ENCODE measurements around the gene GABARAP.

GABARAP gene

DNA sequence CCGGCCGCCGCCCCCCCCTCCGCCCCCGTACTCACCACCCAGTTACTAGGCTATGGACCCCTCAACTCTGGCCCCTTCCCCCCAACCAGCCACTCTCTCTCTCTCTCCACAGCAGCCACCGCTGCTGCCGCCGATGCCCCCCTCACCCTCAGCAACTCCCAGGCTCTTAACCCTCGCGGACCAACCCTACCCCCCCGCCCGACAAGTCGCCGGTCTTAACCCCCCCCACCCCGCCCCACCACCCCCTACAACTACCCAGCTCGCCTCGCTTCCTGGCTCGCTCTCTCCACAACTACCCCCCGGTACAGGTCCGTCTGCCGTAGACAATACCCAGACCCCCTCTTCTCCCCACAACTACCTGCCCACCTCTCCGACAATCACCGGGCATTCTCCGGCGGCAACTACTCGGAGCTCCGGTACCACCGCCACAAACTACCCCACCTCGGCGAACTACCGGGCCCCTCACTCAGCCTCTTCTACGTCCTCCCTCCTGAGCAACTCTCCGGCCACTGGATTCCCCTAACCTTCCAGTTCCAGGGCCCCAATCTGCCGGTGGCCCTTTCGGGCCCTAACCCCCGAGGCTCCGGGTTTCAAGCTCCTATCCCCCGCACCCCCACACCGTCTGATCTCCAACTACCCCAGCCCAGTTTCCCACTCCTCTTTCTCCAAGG, 3.7 kb downstream of the GABARAP start:
- Histone ChIP-seq H3K9ac (ENCODE audit: low read depth, low read length) (peak overlapping the region; percentile 98), H3K9me3 (ENCODE audit: control insufficient read depth, insufficient read depth, low read length) (no peaks in the 10 kb centered on the region), H3K4me1 (ENCODE audit: insufficient read depth, low read length) (peaks cover 18% of the 10 kb centered on the region), H3K36me3 (ENCODE audit: insufficient read depth, low read length) (peaks cover 10% of the 10 kb centered on the region)

DNA sequence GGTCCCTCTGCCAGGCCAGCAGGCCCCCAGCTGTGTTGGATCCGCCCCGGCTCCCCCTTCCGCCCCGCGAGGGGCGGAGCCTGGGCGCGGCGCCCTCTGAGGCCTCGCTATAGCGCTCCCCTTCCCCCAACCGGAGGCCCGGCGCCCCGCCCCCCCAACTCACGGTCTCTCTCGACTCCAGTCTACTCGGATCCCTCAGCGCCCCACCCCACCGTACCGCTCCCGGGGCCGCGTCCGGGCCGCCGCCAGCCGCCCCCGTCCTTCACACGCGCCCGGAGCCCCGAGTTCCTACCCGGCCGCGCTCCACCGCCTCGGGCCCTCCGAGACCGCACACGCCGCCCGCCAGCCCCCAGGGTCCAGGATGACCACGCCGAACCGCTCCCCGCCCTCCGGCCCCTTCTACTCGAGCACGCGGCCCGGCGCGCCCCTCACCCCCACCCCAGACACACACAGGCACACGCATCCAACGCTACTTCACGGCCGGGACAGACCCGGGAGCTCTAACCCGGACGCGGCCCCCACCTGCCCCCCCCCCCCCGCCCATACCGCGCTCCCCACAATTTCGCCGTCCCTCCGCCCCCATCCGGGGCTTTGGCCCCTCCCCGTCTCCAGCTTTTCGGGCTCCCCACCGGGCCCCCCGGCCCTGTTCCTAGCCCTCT, 4.4 kb downstream of the GABARAP start:
- Histone ChIP-seq H3K9me3 (ENCODE audit: control insufficient read depth, insufficient read depth, low read length) (no peaks in the 10 kb centered on the region), H3K36me3 (ENCODE audit: insufficient read depth, low read length) (peaks cover 10% of the 10 kb centered on the region), H3K4me1 (ENCODE audit: insufficient read depth, low read length) (peaks cover 18% of the 10 kb centered on the region), H3K9ac (ENCODE audit: low read depth, low read length) (peak overlapping the region; percentile 58)

DNA sequence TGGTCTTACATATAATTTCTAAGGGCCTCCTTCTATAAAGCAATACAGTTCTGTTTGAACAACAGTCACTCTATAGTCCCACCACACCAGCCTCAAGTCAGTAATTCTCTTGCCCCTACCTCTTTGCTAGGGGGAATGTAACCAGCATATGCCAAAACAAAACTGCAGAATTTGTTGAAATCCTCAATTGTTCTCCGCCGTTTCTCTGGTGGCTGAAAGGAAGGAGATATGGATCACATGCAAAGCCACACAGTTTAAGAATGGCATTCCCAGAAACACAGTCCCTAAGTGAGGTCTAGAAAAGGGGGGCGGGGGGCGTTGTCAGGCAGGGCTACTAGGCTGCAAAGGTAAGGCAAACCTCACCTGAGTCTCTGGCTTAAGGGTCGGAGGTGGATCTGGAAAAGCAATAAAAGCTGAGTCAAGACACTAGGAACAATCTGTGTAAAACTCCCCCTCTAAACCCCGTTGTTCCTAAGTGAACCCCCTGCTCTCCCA, 4.9 kb downstream of the GABARAP start:
- H3K9me3 ChIP-seq (ENCODE audit: control insufficient read depth, insufficient read depth, low read length): no peaks in the 10 kb centered on the region
- H3K4me1 ChIP-seq (ENCODE audit: insufficient read depth, low read length): peaks cover 18% of the 10 kb centered on the region
- peak overlapping the region; percentile 58; the same call in 1 of the 2 replicates for H3K9ac ChIP-seq (ENCODE audit: low read depth, low read length)
- H3K36me3 ChIP-seq (ENCODE audit: insufficient read depth, low read length): peaks cover 10% of the 10 kb centered on the region

DNA sequence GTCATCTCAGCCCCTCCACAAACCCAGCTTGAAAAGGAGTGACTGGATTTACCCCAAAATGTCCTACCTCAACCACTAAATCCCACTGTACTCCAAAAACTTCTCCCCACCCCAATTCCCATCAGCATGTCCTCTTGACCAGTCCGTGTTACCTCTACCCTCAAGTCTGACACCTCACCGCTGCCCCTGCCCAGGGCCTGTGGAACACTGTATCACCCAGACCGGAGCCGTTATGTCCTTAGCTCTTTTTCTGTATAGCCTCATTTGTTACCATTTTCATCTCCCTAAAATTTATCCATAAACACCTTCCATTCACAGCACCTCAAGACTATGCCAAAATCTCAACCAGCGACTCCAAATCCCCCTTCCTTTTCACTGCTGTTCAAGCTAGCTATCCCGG, 5.4 kb downstream of the GABARAP start:
- Histone ChIP-seq H3K9ac (ENCODE audit: low read depth, low read length) (no peak overlapping the region), H3K36me3 (ENCODE audit: insufficient read depth, low read length) (peaks cover 10% of the 10 kb centered on the region)

DNA sequence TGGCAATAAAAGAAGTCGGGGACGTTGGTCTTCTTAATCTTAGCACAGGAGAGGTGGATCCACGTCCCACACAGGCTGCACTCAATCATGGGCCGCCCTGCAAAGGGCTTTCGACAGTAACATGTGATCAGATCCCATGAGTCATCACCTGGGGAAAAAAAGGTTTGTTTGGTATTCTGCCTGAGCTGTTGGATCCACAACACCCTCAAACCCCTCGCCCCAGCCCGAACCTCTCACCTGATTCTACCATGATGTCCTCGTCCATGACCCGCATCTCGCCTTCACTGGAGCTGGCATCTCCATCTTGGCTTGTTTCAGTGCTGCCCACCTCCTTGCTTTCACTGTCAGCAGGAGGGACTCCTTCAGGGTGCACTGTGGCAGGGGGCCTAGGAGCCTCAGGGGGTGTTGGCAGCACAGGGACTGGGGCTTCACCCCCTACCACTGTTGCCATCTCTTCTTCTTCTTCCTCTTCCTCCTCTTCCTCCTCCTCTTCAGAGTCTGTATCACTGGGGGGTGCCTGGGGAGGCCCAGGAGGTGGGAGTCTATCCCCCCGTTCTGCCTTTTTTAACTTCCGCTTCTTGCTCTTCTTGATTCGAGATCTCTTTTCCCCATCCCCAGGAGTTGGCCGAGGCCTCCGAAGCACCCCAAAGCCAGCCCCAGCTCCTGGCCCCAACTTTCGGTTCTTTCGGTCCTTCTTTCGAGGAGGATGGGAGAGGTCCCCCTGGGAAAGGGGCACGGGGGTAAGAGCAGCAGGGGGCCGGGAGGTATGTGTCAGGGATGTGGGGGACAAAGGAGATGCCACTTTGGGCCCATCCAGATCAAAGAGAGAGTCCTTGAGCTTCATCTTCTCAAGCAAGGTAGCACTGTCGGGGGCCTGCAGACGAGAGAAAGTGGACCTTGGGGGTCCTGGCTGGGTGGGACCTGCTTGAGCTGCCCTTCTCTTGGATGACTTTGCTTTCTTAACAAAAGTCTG, 6.3 kb downstream of the GABARAP start:
- peaks cover 17% of the 10 kb centered on the region for H3K4me1 ChIP-seq (ENCODE audit: insufficient read depth, low read length)

More for the DNA sequence above, 5.4 kb downstream of the GABARAP start:
- H3K9me3 ChIP-seq (ENCODE audit: control insufficient read depth, insufficient read depth, low read length): no peaks in the 10 kb centered on the region
- peaks cover 23% of the 10 kb centered on the region for H3K4me1 ChIP-seq (ENCODE audit: insufficient read depth, low read length)

DNA sequence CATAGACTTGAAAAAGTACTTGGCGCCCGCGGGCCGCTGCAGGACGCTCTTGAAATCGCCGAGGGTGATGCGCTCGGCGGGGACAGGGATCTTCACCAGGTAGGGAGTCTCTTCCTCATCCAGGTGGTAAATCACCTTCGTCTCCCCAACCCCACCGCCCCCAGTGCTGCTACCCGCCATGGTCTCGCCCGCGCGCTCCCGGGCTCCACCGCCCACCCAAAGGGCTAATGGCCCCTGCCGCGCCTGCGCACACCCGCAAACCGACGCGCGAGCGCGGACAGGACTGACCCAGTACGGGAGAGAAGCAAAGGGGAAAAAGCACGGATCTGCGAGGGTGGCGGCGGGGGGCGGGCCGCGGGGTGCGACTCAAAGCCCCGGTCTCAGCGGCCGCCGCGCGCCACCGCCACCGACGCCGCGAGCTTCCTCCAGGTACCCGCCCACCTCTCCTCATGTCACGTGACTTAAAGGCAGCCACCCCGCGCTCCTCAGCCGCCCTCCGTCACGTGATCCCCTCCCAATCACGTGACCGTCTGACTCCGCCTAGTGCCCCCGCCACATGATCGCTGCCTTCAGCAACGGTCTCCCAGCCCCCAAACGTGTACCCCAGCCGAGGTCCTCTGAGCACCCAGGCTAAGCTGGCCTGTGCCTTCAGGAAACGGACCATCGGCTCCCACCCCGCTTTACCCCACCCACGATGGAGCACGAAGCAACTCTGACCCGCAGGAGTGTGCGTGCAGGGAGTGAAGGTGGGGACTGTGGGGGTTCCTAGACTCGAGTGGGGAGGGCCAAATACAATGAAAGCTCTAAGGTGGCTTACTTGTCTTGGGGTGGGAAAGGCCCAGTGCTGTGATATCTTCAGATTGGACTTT, 7.9 kb downstream of the GABARAP start, which contains the start of gene DVL2:
DVL2 (minus strand) TSS at position 435 of the 869 bp plus-strand sequence; CDS start at position 180, 255 bp downstream.
- Histone ChIP-seq H3K9ac (ENCODE audit: low read depth, low read length) (peak within 1 kb of the TSS; percentile 98), H3K4me1 (ENCODE audit: insufficient read depth, low read length) (peaks cover 10% of the 10 kb centered on the region), H3K36me3 (ENCODE audit: insufficient read depth, low read length) (peaks cover 15% of the 10 kb centered on the region), H3K9me3 (ENCODE audit: control insufficient read depth, insufficient read depth, low read length) (no peaks in the 10 kb centered on the region)

More for the DNA sequence above, 6.3 kb downstream of the GABARAP start:
- no peak overlapping the region for H3K9ac ChIP-seq (ENCODE audit: low read depth, low read length)
- H3K36me3 ChIP-seq (ENCODE audit: insufficient read depth, low read length): peaks cover 10% of the 10 kb centered on the region
- H3K9me3 ChIP-seq (ENCODE audit: control insufficient read depth, insufficient read depth, low read length): no peaks in the 10 kb centered on the region

DNA sequence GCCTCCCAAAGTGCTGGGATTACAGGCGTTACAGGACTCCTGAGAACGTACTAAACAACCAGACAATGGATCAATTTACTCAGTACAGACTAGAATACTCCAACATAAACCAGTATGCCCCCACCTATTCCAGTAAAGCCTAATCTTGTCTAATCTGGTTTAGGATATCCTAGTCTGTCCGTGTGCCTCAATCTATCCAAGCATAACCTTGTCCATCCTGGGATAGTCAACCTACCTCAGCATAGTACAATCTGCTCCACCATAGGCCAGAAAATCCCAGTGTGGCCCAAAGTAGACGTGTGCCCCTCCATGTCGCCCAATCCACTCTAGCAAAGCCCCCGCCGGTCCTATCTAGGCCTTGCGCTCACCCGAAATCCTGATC, 8.6 kb downstream of the GABARAP start:
- H3K9ac ChIP-seq (ENCODE audit: low read depth, low read length): peak overlapping the region; percentile 98
- H3K36me3 ChIP-seq (ENCODE audit: insufficient read depth, low read length): peaks cover 15% of the 10 kb centered on the region
- peaks cover 10% of the 10 kb centered on the region for H3K4me1 ChIP-seq (ENCODE audit: insufficient read depth, low read length)
- no peaks in the 10 kb centered on the region for H3K9me3 ChIP-seq (ENCODE audit: control insufficient read depth, insufficient read depth, low read length)

DNA sequence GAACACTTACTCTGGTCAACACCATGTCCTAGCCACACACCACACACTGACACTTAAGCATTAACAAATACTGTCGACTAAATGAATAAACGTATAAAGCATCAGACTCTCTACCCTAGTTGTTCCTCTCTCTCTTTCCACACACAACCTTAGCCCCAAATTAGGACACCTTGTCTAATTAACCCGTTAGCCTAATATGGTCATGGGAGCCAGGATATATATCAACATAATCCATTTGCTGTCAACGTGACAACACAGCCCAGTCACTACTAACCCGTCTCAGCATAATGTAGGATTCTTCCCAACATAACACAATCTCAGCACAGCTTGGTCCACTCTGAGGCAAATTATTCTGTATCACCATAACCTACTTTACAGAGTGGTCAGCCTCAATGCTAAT, 10.1 kb downstream of the GABARAP start:
- Histone ChIP-seq H3K36me3 (ENCODE audit: insufficient read depth, low read length) (peaks cover 22% of the 10 kb centered on the region), H3K4me1 (ENCODE audit: insufficient read depth, low read length) (peaks cover 6% of the 10 kb centered on the region), H3K9me3 (ENCODE audit: control insufficient read depth, insufficient read depth, low read length) (no peaks in the 10 kb centered on the region), H3K9ac (ENCODE audit: low read depth, low read length) (no peak overlapping the region; the same call in 1 of the 2 replicates)

DNA sequence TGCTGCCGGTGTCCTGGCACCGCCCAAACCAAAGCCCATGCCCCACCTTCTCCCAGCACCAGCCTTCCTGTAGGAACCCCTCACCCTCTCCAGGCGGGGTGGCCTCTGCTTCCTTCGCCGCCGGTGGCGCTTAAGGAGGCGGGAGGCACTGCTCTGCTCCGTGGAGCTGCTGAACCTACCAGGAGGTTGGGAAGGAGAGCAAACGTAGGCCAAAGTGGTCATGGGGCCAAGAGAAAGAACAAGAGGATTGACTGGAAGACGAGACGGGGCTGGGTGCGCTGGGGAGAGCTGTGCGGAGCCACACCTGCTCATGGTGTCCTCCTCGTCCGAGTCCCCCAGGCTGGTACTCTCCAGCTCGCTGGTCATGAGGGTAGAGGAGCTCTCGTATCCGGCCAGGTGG, 12.7 kb downstream of the GABARAP start:
- Histone ChIP-seq H3K9me3 (ENCODE audit: control insufficient read depth, insufficient read depth, low read length) (no peaks in the 10 kb centered on the region), H3K36me3 (ENCODE audit: insufficient read depth, low read length) (peaks cover 15% of the 10 kb centered on the region; the same call in 1 of the 2 replicates), H3K9ac (ENCODE audit: low read depth, low read length) (no peak overlapping the region), H3K4me1 (ENCODE audit: insufficient read depth, low read length) (peaks cover 4% of the 10 kb centered on the region; the same call in 1 of the 2 replicates)

DNA sequence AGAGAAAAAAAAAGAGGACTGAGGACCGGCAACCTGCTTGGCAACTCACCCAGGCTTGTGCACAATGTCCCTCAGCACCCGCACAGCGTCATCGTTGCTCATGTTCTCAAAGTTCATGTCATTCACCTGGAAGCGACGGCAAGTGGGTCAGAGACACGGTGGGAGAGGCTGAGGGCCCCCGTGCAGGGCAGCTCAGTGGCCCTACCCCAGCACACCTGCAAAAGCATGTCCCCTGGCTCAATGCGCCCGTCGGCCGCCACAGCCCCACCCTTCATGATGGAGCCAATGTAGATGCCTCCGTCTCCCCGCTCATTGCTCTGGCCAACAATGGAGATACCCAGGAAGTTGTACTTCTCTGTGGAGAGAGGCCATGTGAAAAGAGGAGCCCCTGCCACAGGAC, 13.3 kb downstream of the GABARAP start:
- Histone ChIP-seq H3K4me1 (ENCODE audit: insufficient read depth, low read length) (peaks cover 4% of the 10 kb centered on the region; the same call in 1 of the 2 replicates), H3K36me3 (ENCODE audit: insufficient read depth, low read length) (peaks cover 16% of the 10 kb centered on the region; the same call in 1 of the 2 replicates), H3K9me3 (ENCODE audit: control insufficient read depth, insufficient read depth, low read length) (no peaks in the 10 kb centered on the region), H3K9ac (ENCODE audit: low read depth, low read length) (no peak overlapping the region)

DNA sequence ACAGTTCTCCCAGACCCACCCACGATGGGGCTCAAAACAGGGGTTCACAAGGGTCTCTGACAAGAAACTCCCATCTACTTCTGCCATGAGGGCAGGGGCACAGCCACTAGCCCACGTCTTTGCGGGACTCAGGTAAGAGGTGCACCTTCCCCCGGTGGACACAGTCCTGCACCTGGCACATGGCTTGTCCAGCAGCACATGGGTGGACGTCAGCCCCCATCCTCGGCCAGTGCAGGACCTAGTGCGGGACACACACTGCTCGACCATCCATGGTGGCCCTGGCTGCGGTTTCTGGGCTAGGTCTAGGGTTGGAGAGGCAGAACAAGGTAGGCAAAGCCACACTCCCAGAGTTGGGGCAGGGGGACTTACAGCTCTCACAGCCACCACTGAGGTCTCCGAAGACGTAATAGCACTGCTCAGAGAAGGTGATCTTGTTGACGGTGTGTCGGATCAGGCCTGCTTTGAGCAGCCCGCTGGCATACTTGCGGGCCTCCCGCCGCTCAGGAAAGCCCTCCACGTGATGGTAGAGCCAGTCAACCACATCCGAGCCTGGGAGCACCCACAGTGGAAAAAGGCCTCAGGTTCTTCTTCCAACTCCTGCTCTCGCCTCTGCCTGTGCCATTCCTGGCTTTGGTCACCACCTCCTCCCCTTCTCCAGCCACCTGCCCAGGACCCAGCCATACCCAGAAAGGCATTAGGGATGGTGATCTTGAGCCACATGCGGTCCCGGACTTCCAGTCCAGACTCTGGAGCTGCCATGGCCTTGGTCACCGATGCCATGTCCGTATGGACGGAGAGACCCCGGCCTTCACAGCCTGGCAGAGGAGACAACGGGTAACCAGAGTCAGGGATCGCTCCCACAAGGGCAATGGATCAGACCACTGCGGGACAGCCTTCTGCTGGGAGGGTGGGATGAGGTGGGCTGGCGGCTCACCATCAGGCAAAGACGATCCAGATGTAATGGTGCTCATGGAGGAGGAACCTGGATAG, 15.2 kb downstream of the GABARAP start:
- peaks cover 22% of the 10 kb centered on the region; the same call in 1 of the 2 replicates for H3K36me3 ChIP-seq (ENCODE audit: insufficient read depth, low read length)
- H3K4me1 ChIP-seq (ENCODE audit: insufficient read depth, low read length): peaks cover 2% of the 10 kb centered on the region; the same call in 1 of the 2 replicates
- no peaks in the 10 kb centered on the region for H3K9me3 ChIP-seq (ENCODE audit: control insufficient read depth, insufficient read depth, low read length)
- H3K9ac ChIP-seq (ENCODE audit: low read depth, low read length): no peak overlapping the region

DNA sequence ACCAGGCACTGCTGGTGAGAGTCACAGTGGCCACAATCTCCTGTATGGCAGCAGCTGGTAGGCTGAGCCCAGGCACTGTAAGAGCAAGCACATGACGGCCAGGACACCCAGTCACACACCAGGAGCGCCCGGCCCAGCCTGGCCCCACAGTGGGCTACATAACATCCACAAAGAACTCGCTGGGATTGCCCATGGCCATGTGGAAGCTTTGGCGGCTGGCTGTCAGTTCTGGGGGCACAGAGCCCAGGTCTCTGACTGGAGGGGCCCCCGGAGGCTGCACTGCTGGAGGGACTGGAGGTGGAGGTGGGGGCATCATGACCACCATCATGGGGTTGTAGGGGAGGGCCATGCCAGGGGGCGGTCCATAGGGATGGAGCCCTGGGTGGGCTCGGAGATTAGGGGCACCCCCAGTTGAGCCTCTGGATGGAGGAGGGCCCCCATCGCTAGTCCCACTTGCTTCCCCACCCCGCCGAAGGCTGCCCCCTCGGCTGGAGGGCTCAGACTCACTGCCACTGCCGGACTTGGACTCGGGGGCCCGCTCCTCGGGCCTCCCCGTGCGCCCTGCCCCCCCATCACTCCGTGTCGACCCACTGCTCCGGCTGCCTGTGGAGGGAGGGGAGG, 16.4 kb downstream of the GABARAP start:
- H3K4me1 ChIP-seq (ENCODE audit: insufficient read depth, low read length): no peaks in the 10 kb centered on the region; the same call in 1 of the 2 replicates
- peaks cover 22% of the 10 kb centered on the region; the same call in 1 of the 2 replicates for H3K36me3 ChIP-seq (ENCODE audit: insufficient read depth, low read length)
- H3K9ac ChIP-seq (ENCODE audit: low read depth, low read length): no peak overlapping the region
- H3K9me3 ChIP-seq (ENCODE audit: control insufficient read depth, insufficient read depth, low read length): no peaks in the 10 kb centered on the region
